GM21515 (cell line): ENCODE results near the gene MAP2.
"Not testable (repeated sequence)": the region's sequence is repeated elsewhere in the genome, so short reads cannot be mapped to it uniquely, and the experiment has no call there.

Source experiments
- ATAC-seq: cut with Tn5 transposase; IDR thresholded peaks from one replicate; pipeline ENCODE4 v1.9.1; 2021; ENCODE audit not compliant: unreplicated experiment

MAP2 gene

GRCh38 chr2:209581040-209581439 lies 157.2 kb downstream of the MAP2 start:
- ATAC-seq: no peak

GRCh38 chr2:209582281-209582680 lies 158.4 kb downstream of the MAP2 start:
- no peak for ATAC-seq

- no peak for ATAC-seq
Measured at GRCh38 chr2:209584472-209584871, 160.6 kb downstream of the MAP2 start.

GRCh38 chr2:209584915-209585314 lies 161.1 kb downstream of the MAP2 start:
- ATAC-seq: no peak

- ATAC-seq: no peak
Measured at GRCh38 chr2:209591021-209591420, 167.2 kb downstream of the MAP2 start.

GRCh38 chr2:209592106-209592505 lies 168.3 kb downstream of the MAP2 start:
- no peak for ATAC-seq

- no peak for ATAC-seq
Measured at GRCh38 chr2:209593930-209594329, 170.1 kb downstream of the MAP2 start.

GRCh38 chr2:209596262-209596661 lies 172.4 kb downstream of the MAP2 start:
- no peak for ATAC-seq

- not testable (repeated sequence) for ATAC-seq
Measured at GRCh38 chr2:209598227-209598626, 174.4 kb downstream of the MAP2 start.

GRCh38 chr2:209600341-209601171 lies 176.7 kb downstream of the MAP2 start:
- no peak for ATAC-seq

GRCh38 chr2:209601497-209601896 lies 177.7 kb downstream of the MAP2 start:
- ATAC-seq: no peak

- no peak for ATAC-seq
Measured at GRCh38 chr2:209602259-209602658, 178.4 kb downstream of the MAP2 start.

GRCh38 chr2:209609531-209609930 lies 185.7 kb downstream of the MAP2 start:
- ATAC-seq: no peak

GRCh38 chr2:209610631-209611030 lies 186.8 kb downstream of the MAP2 start:
- ATAC-seq: no peak

GRCh38 chr2:209613649-209614305 lies 189.9 kb downstream of the MAP2 start:
- ATAC-seq: no peak

GRCh38 chr2:209614690-209615369 lies 191.0 kb downstream of the MAP2 start:
- ATAC-seq: no peak

GRCh38 chr2:209619782-209620181 lies 195.9 kb downstream of the MAP2 start:
- ATAC-seq: peak; percentile 84

GRCh38 chr2:209624192-209624938 lies 200.5 kb downstream of the MAP2 start:
- no peak for ATAC-seq

GRCh38 chr2:209629597-209629996 lies 205.8 kb downstream of the MAP2 start:
- ATAC-seq: no peak

GRCh38 chr2:209633911-209634310 lies 210.1 kb downstream of the MAP2 start:
- ATAC-seq: no peak

- ATAC-seq: no peak
Measured at GRCh38 chr2:209636076-209636475, 212.2 kb downstream of the MAP2 start.
